Measurements from ENCODE around the gene BMP6. TPM values are rescaled to one million over a fixed set of nuclear protein-coding genes. Genes with fewer than 3 reads are reported as not detected.

Gene BMP6
- total RNA-seq: 1.6 TPM
- long read RNA-seq, partial matches to known transcripts: 0 of 1 reads
- long read RNA-seq, other reads (novel, unspliced or antisense): 0 of 1 reads

- ATAC-seq (peak; percentile 95), DNase-seq (ENCODE audit: missing footprints) (peak; percentile 96)
- intact Hi-C loops (cut with DNase I): loop anchor here (1.0 to 10.0 kb wide), 3 partner anchors 109 to 278 kb away; partner anchors contain the start of gene TXNDC5
These were observed at the start of gene BMP6 for GRCh38 chr6:7725849-7726415. BMP6 (plus strand) TSS chr6:7726099; CDS start chr6:7726956, 857 bp downstream.

DNA sequence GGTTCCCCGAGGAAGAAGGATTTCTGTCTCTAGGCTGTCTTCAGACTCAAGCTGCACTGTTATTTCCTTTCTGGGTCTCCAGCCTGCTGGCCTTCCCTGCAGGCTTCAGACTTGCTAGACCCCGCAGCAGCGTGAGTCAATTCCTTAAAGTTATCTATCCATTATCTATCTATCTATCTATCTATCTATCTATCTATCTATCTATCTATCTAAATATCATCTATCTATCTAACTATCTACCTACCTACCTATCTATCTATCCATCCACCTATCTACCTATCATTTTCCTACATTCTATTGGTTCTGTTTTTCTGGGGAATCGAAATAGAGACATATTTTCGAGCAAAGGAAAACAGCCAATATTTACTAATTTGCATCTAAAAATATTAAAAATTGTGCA, 48.7 kb upstream of the BMP6 start:
- ATAC-seq (no peak), DNase-seq (ENCODE audit: missing footprints) (no peak)
- intact Hi-C loops (cut with DNase I): no loop called here

DNA sequence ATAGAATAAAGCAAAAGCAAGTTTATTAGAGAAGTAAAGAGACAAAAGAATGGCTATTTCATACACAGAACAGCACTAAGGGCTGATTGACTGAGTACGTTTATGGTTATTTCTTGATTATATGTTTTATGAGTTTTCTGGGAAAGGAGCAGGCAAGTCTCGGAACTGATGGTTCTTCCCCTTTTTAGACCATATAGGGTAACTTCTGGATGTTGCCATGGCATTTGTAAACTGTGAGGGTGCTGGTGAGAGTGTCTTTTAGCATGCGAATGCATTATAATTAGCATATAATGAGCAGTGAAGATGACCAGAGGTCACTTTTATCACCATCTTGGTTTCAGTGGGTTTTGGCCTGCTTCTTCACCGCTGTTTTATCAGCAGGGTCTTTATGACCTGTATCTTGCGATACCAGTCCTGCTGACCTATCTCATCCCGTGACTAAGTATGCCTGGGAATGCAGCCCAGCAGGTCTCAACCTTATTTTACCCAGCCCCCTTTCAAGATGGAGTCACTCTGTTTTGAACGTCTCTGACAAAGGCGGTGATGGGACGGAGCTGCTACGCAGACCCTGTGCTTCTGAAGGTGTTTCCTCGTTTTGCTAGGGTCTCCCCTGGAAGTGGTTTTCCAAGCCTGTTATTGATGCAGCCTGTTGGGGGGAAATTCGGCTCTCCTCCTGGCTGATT, 45.4 kb upstream of the BMP6 start:
- intact Hi-C loops (cut with DNase I): no loop called here
- DNase-seq (ENCODE audit: missing footprints) (no peak), ATAC-seq (no peak)

DNA sequence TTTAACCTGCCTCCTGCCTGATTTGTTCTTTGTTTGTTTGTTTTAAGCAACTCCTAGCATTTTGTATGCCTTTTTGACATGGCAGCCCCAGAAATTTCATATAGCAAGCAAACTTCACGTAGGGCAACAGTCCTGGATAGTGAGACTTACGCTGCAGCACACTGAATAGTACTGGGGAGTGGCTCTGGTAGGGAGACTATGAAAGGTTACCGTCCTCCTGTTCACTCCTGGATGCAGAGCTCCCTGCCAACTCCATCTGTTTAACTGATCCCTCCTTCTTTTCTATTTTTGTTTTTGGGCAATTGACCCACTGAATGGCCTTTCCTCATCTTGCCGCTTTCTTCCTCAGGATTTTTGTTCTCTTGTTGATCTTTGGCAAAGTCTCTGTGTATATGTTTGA, 44.5 kb upstream of the BMP6 start:
- no peak for DNase-seq (ENCODE audit: missing footprints)
- ATAC-seq: no peak
- intact Hi-C loops (cut with DNase I): no loop called here

GRCh38 chr6:7684076-7684475, 41.8 kb upstream of the BMP6 start:
- ATAC-seq (no peak), DNase-seq (ENCODE audit: missing footprints) (no peak)
- intact Hi-C loops (cut with DNase I): no loop called here

DNA sequence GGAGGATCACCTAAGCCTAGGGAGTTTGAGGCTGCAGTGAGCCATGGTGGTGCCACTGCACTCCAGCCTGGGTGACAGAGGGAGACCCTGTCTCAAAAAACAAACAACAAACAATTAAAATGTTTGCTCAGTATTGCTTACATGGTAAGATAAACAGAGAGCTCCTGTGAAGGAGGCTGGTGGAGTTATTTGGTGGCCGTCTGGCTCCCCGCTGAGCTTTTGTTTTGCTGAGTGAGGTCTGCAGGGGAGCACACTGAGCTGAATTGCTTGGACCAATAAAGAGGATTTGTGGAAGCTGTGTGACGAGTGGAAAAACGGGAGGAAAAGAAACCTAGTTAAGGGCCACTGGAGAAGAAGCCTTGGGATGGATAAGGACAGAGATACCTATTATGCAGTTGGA, 41.1 kb upstream of the BMP6 start:
- intact Hi-C loops (cut with DNase I): no loop called here
- ATAC-seq: no peak
- DNase-seq (ENCODE audit: missing footprints): no peak

GRCh38 chr6:7685276-7685675, 40.6 kb upstream of the BMP6 start:
- DNase-seq (ENCODE audit: missing footprints) (no peak), ATAC-seq (no peak)
- intact Hi-C loops (cut with DNase I): no loop called here

DNA sequence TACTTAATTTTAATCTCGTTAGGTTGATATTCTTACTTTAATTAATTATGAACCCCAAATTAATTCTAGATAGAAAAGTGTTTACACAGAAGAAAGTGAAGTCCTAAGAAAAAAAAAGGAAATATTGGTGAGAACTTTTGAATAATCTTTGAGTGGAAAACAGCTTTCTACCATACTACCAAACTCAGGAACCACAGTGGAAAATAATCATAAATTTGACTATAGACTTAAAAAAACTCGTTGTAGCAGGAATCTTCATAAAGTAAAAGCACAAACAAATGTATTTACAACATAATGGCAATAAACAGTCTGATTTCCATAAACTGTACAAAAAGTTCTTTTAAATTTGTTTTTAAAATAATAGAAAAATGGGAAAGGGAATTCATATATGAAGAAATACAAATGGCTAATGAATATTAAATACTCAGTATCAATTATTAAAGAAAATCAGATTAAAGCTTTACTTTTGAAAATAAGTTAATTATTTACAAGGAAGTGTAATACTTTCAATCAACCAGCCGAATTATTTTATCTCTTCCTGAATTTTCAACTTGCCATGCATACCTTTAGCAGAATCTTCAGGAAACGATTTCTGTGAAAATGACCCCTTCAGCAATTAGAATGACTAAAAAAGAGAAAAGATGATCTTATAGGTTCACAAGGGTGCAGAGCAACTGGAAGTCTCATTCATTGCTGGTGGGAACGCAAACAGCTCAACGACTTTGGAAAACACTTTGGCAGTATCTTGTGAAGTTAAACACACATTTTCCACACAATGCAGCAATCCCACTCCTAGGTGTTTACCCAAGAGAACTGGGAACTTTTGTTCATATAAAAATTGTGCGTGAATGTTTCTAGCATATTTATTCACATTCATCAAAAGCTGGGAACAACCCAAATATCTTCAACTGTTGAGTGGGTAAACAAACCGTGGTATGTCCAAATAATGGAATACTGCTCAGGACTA, 38.5 kb upstream of the BMP6 start:
- intact Hi-C loops (cut with DNase I): no loop called here
- DNase-seq (ENCODE audit: missing footprints) (no peak), ATAC-seq (no peak)

DNA sequence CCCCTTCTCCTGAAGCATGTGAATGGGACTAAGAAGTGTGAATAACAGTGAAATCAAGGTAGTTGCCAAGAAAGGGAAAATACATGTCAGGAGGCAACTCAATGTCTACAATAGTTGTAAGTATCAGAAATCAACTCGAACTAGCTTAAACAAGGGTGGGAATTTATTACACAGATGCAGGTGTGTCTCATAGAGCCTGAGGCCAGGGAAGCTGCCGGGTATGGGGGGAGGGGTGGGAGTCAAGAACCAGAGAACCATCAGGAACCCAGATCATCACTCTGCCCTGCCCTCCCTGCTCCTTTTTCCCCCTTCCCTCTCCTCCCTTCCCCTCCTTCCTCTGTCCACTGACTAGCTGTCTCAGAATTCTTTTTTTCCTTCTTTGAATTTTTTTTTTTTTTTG, 34.9 kb upstream of the BMP6 start:
- DNase-seq (ENCODE audit: missing footprints) (no peak), ATAC-seq (no peak)
- intact Hi-C loops (cut with DNase I): no loop called here

DNA sequence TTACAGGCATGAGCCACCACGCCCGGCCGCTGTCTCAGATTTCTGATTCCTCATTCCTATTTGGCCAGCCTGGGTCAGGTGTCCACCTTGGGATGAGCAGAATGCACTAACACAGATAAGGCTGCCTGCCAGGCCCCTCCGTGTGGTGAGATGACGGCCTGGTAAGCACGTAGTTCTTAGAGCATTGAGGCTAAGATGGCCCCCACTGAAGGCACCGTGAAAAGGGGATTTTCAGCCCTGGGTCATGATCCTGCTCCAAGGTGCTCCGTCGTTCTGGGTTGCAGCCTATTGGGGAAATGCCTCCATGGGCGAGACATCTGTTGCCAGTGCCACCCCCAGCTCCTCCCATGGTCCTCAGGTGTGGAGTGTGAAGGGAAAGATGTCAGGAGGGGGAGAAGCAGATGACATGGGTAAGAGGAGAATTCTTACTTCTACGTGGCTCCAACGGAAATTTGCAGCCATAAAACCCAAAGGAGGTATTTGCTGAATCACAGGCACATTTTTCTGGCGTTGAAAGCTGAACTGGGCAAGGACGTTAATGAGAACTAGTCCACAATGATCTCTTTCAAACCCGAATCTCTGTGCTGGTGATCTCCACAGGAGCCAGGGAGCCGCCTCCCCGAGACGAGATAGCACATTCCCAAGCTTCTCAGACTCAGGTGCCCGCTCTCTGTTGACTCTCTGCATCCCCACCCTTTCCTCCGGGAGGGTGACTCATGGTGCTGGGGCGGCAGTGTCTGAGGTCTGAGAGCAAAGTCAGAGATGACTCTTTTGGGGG, 34.0 kb upstream of the BMP6 start:
- DNase-seq (ENCODE audit: missing footprints) (no peak), ATAC-seq (no peak)
- intact Hi-C loops (cut with DNase I): no loop called here

DNA sequence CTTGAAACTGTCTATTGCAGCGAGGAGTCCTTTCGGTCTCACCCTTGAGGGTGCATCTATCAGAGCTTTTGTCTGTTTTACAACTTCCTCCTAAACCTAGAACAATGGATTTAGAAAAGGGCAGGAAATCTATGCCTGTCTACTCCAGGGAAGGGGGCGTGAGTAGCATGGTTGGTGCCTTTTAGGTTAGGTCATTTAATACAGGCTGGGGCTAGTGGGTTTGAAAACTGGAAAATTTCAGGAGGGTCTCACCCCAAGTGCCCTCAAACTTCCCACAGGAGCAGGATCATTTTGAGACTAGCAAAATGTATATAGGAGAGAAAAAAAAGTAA, 33.5 kb upstream of the BMP6 start:
- intact Hi-C loops (cut with DNase I): no loop called here

DNA sequence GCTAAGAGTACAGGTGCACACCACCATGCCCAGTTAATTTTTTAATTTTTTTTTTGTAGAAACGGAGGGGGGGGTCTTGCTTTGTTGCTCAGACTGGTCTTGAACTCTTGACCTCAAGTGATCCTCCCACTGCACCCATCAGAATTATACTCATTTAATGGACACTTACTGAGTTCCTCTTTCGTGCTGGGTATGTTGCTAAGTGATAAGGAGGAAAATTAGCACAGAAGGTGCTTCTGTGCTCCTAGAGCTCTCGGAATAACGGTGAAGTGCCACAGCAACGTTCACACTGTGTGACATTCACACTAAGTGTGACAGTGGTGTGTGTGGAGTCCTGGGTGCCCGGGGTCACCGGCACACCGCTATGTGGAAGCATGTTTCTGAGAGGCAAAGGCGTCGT, 32.1 kb upstream of the BMP6 start:
- DNase-seq (ENCODE audit: missing footprints) (no peak), ATAC-seq (no peak)
- intact Hi-C loops (cut with DNase I): no loop called here

More for the DNA sequence above, 33.5 kb upstream of the BMP6 start:
- DNase-seq (ENCODE audit: missing footprints): no peak
- no peak for ATAC-seq

DNA sequence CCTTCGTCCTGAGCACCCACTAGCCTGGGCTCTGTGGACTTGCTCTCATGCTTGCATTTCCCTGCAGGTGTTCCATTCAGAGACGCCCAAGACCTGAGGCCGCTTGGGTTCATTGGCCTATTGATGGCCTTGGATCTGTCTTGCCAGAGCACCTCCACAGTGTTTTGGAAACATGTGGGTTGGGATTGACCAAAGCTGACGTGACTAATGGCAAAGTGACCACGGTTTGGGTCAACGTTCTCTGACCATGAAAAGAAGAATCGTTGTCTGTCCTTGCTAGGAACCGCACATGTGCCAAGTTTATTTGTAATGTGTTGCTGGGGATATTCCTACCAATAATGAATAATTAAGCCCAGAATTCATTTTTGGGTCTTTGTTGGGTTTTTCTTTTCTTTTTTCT, 29.8 kb upstream of the BMP6 start:
- intact Hi-C loops (cut with DNase I): no loop called here
- ATAC-seq (no peak), DNase-seq (ENCODE audit: missing footprints) (no peak)

- no peak for ATAC-seq
- no peak for DNase-seq (ENCODE audit: missing footprints)
- intact Hi-C loops (cut with DNase I): no loop called here
These were observed 28.5 kb upstream of the BMP6 start for GRCh38 chr6:7697432-7697819.

DNA sequence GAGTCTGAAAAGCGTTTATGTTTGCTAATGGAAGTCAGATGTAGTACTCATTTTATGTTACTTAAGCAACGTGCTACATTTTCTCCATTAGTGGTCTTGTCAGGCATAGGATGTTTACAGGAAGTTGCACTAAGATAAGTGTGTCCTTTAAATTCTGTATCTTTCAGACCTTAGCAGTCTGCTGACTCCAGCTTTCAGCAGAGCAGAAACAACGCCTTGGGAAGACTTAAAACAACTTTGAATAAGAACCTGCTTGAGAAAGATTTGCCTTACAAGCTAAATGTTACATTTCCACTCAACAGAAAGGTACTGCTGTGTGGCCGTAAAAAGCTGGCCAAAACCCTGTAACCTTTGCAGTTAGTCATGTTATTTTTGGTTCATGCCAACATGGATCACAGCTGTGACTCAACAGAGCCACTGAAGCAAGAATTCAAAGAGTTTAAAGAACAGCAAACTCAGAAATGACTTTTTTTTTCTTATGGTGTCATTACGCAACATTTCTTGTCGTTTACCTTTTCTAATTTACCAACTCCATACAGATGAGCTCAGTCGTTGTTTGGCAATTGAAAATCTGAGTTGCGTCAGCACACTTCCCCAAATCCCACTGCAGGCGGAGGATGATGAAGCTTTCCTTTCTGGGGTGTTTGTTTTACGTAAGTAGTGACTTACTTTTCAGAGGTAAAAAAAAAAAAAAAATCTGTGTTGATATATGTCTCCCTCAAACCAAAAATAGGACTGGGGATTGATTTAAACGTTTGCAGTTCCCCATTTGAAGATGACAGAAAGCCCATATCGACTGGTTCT, 27.9 kb upstream of the BMP6 start:
- DNase-seq (ENCODE audit: missing footprints) (no peak), ATAC-seq (peak; percentile 60)
- intact Hi-C loops (cut with DNase I): no loop called here

- intact Hi-C loops (cut with DNase I): no loop called here
- ATAC-seq: no peak
- DNase-seq (ENCODE audit: missing footprints): no peak
These were observed 24.6 kb upstream of the BMP6 start for GRCh38 chr6:7701212-7701834.

GRCh38 chr6:7703148-7703680, 22.7 kb upstream of the BMP6 start:
- no peak for ATAC-seq
- intact Hi-C loops (cut with DNase I): no loop called here
- no peak for DNase-seq (ENCODE audit: missing footprints)

GRCh38 chr6:7705483-7705882, 20.4 kb upstream of the BMP6 start:
- intact Hi-C loops (cut with DNase I): no loop called here
- ATAC-seq (no peak), DNase-seq (ENCODE audit: missing footprints) (no peak)

All from Right ventricle myocardium inferior (tissue), 1 donor.